NCI-H1436 treated with DMSO at 0.1 percent for 48 hours (cell line): ENCODE data around the gene VTI1A.

Source experiments
- DNase-seq: peaks from one replicate; lab custom pipeline; 2025; lab: John Stamatoyannopoulos, UW

VTI1A gene

DNA sequence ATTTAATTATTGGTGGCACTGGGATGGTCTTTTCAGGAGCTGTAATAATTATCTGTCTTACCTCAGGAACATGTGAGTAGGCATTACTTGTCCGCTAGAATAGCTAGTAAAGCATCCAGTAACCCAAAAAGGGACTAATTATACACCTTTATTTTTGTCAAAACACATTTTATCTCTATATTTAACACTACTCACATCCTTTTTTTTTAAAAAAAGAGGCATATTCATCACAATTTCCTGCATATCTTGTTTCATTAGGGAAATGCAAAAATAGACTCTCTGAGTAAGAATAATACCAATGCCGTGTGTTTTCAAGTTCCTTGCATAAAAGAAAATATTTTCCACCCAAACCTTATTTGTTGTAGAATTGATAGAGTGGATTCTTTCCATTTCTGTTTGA is 99.5 kb downstream of the VTI1A start:
- no peak for DNase-seq

DNA sequence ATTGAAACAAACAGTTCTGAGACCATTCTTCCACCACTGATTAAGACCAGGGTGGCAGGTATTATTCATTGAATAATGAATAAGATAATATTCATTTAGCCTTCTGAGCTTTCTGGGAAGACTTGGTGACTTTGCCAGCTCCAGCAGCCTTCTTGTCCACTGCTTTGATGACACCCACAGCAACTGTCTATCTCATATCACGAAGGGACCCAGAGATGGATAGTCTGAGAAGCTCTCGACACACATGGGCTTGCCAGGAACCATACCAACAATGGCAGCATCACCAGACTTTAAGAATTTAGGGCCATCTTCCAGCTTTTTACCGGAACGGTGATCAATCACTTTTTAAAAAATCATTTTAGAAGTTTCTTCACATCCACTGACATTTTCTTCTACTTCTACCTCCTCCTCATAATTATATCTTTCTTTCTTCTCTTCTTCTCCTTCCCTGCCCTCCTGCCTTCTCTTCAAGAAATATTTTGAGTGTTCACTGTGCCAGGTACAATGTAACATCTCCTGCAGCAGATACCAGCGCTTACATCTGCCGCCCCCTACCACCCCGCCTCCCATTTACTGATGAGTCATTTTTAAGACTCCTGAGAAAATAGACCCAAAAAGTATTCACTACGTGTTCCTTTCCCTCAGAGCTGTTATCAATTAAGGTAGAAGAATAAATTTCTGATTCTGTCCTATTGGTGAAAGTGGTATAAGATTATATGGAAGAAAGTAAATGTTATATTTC is 101.7 kb downstream of the VTI1A start:
- DNase-seq, result no peak

DNA sequence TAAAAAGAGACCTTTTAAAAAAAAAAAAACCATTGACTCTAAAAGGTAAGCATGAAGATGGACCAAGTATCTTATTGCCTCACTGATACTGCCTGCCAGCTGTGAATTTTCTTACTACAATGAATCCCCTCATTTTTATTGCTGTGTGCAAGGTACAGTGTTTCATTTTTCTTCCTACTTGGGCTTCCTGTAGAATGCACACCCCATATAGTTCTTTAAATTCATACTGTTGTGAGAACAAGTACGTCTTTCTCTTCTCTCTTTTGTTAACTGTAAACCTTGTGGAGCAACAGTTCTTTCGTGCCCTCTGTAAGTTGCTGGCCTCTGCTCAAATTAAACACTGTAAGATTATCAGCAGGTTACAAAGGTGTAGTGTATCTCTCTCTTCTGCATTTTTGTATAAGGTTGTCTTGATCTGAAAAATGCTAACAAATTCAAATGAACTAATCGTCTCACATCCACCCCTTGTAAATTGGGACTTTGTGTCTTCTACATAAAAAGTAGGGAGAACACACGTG is 105.6 kb downstream of the VTI1A start:
- no peak for DNase-seq

DNA sequence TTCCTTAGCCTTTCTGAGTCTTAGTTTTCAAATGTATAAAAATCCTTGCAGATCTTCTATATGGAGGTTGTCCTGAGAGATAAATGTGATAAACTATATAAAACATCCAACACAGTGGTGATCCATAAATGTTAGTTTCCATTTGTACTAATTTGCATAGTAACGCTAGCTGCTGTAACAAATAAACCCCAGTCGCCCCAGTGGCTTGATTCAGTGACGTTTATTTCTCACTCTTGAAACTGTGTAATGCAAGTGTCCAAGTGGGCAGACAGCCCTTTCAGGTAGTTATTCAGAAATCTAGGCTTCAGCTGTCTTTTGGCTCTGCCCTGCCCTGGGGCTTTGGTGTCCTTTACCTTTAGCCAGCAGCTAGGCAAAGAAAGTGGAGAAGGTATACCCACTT is 106.3 kb downstream of the VTI1A start:
- no peak for DNase-seq

DNA sequence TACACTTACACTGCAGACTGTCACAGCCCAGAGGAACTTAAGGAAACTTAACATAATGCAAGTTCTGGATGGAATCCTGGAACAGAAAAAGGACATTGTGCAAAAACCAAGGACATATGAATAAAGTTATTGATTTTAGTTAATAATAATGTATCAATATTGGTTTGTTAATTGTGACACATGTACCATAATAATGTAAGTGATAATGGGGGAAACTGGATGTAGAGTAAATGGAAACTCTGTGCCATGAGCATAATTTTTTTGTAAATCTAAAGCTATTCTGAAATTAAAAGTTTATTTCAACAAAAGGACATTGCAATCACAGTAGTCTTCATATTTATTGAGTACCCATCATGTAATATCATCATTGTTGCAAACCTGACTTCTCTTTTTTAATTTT is 107.2 kb downstream of the VTI1A start:
- DNase-seq, result no peak

DNA sequence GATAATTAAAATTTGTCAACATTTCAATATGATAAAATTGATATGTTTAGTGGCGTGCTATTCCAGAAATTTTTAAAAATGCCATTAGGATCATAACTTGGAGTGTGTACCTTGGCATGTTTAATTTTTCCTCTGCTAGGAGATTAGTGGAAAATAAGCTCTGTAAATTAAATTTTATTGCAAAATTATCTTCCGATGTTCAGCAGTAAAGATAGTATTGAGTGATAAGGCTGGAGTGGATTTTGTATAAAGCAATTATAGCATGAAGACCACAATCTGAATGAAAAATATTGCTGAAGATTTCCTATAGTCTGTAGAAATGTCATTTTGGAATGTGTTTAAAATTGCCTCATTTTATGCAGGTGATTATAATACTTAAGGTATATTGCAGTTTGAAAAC is 110.2 kb downstream of the VTI1A start:
- DNase-seq, result no peak

DNA sequence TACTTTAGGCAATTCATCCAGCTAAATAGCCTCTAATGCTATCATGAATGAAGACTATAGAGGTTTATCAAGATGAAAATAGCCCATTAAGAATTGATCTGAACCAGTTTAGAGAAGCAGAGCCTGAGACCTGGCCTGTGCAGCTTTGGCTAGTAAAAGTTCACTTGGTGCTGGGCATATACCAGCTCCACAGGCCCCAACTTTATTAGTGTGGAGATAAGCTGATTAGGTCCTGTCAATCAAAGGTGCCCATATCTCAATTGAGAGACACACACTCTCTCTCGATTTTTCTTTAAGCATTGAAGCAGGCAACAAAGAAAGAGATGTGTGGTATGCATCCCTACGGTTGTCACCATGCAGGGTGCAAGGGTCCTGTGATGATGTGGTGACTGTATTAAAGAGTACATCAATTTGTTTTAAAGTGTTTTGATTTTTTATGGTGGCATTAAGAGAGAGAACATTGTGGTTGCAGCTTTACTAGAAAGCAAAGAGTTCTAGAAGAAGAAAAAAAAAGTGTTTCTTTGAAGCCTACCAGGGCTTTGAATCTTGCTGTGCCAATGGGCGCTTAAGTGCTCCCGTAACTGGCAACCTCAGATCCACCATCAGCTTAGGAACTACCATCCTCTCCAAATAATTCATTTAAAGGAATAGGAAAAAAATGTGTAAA is 111.6 kb downstream of the VTI1A start:
- DNase-seq, result no peak

DNA sequence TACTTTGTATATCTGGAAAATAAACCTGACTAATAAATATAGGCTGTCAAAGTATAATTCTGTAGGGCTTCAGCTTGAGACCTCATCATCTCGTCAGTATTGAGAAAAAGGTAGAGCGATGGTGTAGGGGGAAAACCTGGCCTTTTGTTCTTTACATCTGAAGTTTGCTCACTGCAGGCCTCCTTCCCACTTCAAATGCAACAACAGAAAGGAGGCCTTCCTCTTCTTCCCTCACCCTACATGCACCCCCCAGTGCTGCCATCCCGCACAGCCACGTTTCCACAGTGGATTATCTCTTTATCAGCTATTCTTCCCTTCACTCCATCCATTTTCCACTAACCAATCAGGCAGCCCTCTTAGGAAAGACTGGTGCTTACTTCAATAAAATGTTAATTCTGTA is 112.3 kb downstream of the VTI1A start:
- no peak for DNase-seq

DNA sequence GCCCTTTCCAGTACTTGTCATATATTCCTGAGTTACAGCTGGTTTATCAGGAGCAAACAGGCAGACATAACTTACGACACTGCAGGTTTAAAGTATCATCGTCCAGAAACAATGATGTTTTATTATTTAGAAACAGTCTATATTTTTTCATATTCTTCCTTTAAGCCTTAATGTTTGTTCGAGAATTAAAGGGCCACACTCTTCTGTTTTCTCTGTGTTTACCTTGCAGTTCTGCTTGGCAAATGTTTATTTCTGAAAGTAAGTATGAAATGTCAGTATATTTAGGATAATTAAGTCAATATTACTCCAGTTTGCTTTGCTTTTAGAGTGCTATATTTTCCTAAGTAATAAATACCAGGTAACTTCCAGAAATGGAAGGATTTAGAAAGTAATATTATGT is 115.1 kb downstream of the VTI1A start:
- DNase-seq, result no peak

DNA sequence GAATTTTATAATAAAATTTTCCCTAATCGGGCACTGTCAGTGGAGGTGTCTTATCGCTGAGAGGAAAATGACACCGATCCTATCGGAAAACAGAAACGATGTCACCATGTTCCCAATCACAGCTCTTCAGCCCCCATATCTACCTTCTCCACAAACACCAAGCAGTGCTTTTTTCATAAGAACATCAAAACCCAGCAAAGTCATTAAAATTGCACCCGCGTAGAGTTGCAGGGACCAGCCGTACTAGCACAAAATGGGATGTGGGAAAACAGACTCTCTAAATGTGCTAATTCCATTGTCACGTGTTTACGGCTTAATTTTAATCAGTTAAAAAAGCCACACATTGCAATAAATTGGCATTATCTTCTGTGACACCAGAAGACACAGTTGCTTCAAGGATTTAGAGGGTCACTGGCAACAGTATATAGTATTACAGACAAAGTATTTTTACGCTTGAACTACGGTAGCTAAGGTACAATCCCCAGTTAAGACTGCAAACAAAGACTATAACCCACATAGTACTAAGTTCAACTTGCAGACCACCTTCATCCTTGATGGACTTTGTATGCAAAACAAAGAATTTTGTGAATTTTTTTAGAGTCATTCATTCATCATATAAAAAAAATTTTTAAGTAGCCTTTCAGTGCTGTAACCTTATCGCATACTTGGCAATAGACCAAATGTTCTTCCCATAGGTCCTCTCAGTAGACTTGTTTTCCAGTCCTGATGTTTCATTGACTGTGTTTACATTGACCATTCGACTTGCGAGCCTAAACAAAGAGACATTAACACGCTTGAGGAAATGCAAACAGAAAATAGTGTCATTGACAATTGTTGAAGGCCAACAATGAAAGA is 116.0 kb downstream of the VTI1A start:
- no peak for DNase-seq

DNA sequence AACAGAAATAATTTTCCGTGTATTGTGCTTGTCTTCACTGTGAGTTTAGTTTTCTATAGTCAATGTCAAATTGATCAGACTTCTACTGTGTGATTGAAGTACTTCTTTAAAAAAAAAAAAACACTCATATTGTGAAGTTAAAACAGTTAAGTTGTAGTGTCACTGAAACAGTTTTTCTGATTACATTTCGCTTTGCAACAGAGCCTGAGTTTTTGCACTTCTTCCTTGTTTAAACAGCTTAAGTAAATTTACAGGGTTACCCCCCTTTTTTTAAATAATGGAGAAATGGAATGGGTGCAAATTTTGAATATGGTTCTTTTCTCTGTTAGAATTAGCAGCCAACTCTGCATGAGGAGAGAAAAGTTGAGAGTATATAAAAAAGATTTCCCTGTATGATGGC is 117.3 kb downstream of the VTI1A start:
- no peak for DNase-seq

DNA sequence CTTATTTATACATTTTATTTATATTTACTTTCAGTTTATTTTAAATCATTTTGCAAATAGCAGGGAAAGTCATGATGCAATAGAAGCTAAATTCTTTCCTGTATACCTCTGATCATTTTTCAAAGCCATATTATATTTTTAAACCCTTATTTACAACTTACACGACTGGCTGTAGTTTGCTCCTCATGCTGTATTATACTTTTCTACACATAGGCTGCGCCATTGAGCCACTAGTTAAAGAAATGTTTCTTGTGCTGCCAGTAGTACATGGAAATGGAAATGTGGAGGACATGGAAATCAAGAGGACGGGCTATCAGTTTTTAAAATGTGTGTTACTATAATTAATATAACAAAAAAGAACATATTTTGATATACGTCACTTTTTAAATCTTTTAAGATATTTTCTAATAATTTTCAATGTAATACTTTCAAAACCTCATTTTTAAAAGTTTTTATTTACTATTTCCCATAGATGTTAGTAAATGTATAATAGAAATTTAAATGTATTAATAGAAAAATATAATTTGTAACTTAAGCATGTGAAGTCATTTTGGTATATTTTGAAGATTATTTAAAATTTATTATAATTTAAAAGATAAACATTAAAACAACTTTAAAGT is 118.5 kb downstream of the VTI1A start:
- DNase-seq, result peak; percentile 31

DNA sequence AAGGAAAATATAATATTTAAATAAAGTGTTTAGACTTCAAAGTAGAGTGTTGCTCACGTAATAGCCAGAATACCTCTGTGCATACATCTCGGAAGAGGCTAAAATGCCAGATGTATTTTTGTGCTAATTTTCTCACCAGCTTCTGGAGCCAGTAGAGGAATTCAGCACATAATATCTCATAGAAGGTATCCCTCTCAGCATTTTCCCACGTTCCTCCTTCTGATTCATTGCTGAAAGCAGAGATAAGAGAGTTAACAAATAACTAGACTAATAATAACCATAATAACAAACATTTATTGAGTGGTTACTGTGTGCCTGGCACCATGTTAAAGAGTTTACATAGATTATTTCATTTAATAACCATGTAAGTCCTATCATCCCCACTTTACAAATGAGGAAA is 123.6 kb downstream of the VTI1A start:
- DNase-seq, result no peak

DNA sequence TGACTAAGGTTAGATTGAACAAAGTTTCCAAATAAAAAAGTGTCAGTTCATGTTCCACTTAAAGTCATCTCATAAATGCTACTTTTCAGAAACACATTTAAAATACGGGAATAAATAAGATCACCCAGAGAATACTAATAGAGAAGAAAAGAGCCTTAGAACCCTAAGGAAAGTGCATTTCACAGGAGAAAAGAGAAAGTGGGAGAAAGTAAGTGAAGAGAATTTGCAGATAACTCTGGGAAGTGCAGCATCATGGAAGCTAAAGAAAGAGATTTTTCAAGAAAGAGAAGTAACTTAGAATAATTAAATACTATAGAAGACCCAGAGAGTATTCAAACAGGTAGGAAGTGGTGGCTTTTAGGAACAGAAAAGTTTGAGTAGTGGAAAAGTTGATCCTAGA is 132.6 kb downstream of the VTI1A start:
- DNase-seq, result no peak

DNA sequence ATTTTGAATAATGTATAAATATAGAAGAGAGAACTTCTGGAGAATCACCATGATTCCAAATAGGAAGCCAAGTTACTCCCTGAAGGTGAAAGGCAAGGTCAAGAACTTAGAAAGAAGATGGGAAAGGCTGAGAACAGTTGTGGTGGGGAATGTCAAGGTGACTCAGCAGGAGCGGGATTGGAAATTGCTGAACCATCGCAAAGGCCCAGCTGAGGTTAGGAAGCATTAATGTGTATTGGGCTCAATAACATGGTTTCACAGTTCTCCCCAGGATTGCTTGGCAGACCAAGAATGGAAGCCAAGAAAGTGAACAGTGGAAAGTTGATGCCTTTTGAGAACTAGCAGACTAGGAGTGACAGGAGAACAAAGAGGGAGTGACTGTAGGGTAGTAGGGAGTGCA is 133.3 kb downstream of the VTI1A start:
- no peak for DNase-seq

DNA sequence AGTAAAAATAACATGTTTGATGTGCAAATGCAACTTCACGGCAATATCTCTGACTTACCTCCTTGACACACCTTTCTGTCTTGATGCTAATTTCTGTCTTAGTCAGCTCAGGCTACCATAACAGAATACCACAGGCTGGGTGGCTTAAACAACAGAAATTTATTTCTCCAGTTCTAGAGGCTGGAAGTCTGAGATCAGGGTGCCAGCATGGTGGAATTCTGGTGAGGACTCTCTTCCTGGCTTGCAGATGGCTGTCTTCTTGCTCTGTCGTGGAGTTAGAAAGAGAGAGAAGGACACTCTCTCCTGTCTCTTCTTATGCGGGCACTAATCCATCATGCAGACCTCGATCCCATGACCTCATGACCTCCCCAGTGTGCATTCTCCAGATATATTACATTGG is 134.9 kb downstream of the VTI1A start:
- no peak for DNase-seq

DNA sequence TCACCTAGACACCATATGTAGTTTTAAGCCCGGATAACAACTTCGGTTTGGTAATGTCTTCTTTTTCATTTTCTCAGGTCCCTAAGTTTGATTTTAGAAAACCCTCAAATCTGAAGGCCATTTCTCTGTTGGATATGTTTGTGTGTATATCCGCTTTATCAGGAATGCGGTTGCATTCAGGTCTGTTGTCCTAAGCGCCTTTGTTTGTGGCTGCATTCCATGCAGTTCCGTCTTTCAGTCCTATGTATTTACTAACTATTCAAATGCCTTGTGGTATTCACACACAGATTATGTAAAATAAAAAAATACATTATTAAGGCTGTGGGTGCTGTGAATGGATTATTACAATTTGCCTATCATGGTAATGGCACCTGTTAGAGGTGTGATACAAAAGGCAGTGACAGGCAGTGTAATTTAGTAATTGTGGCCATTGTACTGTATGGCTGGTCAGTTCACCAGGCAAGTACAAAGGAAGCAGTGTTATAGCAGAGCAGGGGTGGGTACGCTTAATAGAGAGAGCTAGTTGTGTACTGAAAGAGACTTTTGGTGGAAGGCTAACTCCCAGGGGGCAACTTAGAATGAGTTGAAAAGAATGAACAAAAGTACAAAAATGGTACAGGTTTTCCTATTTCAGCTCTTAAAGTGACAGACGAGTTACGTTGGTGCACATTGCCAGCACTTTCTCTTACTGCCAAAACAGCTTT is 136.4 kb downstream of the VTI1A start:
- no peak for DNase-seq

DNA sequence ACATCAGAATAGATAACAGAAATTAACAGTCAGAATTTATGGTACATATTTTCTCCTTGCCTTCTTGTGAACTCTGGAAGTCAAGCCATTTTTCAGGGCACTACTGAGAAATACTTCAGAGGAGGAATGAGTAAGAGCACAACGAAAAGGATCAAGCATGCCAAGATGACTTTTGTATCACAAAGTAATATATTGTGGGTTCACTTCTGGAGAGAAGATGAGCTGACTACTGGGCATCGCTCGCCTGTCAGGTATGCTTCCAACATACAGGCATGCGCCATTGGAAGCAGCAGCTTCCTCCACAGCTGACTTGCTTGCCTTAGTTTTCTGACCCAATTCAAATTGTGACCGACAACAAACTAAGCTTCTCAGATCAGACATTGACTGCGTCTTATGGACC is 137.3 kb downstream of the VTI1A start:
- no peak for DNase-seq

DNA sequence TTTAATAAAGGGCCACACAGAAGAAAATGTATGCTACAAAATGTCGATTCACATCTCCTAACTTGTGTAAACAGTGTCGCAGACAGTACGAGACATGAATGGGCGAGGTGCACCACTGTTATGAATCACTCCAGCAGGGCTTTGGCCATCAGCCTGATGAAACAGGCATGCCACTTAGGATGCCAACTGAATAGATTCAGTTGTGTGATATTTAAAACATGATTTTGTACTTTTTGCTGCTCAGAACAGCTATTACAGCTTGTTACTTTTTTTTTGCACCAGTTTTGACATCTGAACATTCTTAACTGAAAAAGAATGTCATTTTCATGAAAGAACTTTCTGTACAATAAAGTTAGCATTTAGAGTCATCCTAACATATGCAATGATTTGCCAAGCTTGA is 138.1 kb downstream of the VTI1A start:
- DNase-seq, result no peak

DNA sequence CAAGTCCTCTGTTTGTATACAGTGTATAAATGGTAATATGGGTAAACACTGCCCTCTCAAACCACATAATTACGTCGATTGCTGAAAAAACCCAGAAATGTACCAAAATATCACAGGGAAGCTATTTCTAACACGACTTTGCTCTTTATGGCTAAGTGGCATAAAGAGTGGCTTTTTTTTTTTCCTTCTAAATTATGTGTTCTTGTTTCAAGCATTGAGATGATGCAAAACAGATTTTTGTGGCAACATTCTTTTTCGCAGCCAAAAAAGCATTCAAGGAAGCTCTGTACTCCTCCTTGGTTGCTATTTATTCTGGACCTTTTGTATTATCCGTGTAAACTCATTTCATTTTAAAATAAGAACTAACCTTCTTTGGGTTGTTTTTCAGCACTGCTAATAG is 138.9 kb downstream of the VTI1A start:
- no peak for DNase-seq

DNA sequence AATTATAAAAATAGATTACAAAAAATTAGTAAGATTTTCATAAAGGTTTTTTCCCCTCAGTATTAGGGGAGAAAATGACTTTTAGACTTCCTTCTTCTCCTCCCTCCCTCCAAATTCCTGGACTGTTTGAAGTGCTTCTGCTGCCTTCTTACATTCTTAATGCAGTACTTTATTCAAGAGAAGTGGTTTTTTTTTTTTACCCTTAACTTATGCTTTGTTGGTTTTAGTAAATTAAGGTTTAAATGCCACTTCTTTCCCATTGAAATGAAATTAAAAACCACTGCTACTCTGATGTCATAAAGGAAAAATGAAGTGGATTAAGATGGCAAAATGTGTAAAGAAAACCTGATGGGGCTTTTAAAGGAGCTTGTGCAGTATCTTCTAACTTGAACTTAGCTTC is 140.7 kb downstream of the VTI1A start:
- DNase-seq, result no peak
